Body of pancreas (tissue), 4 donors: ENCODE results near the gene SPRED1. TPM values are rescaled to one million over a fixed set of nuclear protein-coding genes. Genes with fewer than 3 reads are reported as not detected.

Experiments
- ATAC-seq: fragments of 150-250 bp; one replicate; pipeline ENCODE4 v1.9.1; 2016
- DNase-seq, 4 donors: peaks; one replicate each; pipeline ENCODE4 v3.0.0-alpha.2; 2019
- H3K27ac ChIP-seq, 4 donors: fragments of 200-600 bp; sonication (generic); 1 replicate in 3 of 4; 2 replicates in 1 of 4; pipeline versions ENCODE4 v1.5.1 to v1.6.1; 2016 to 2019; ENCODE audit warnings: mild to moderate bottlenecking in 1 of 4, mixed read lengths in 1 of 4, moderate library complexity in 1 of 4
- H3K27me3 ChIP-seq, 2 donors: fragments of 200-600 bp; sonication (generic); one replicate each; pipeline ENCODE4 v1.6.0; 2016; ENCODE audit warnings: mild to moderate bottlenecking in 1 of 2
- H3K36me3 ChIP-seq, 2 donors: fragments of 200-600 bp; sonication (generic); replicated peaks in 1 of 2; 2 replicates each; pipeline ENCODE4 v1.5.1; 2016; ENCODE audit warnings: low read depth in 2 of 2; ENCODE audit not compliant: insufficient read depth in 1 of 2
- H3K4me1 ChIP-seq: fragments of 200-600 bp; sonication (generic); one replicate; pipeline ENCODE4 v1.6.0; 2016
- H3K4me3 ChIP-seq, 2 donors: fragments of 200-600 bp; sonication (generic); 1 replicate in 1 of 2; 2 replicates in 1 of 2; pipeline ENCODE4 v1.5.1; 2016 to 2019
- H3K9me3 ChIP-seq, 3 donors: fragments of 200-600 bp; sonication (generic); 1 replicate in 2 of 3; 2 replicates in 1 of 3; pipeline ENCODE4 v1.5.1; 2016
- CTCF ChIP-seq, 7 experiments: fragments of 450-650 bp in 4 of 7; fragments of 200-600 bp in 3 of 7; sonication (generic) in 3 of 7; IDR thresholded peaks; one replicate each; pipeline ENCODE4 v1.5.1; 2016 to 2019; ENCODE audit warnings: antibody characterized with exemption in 7 of 7
- POLR2A ChIP-seq, 3 donors: fragments of 450-650 bp; IDR thresholded peaks; one replicate each; pipeline ENCODE4 v1.6.1; 2016; ENCODE audit warnings: antibody characterized with exemption in 3 of 3, mild to moderate bottlenecking in 2 of 3
- WGBS, 2 donors: methylation state at CpG; one replicate each; pipeline ENCODE4 v1.1.5; 2017; 5-methylcytosine and 5-hydroxymethylcytosine counted together
- intact Hi-C: fragments of 100-400 bp; cut with DNase I; formaldehyde crosslinking; loops from one replicate; pipeline ENCODE4 v1.15.1; 2023
- total RNA-seq, 2 donors: library from RNA; depleted of rRNA; stranded (reverse); fragments of >200 nt; gene quantifications; one replicate each; pipeline ENCODE4 v1.1.0, GENCODE V29; 2016

SPRED1 gene
- total RNA-seq, 2 donors from 2014 or later, result 11.7 to 12.9 TPM

DNA sequence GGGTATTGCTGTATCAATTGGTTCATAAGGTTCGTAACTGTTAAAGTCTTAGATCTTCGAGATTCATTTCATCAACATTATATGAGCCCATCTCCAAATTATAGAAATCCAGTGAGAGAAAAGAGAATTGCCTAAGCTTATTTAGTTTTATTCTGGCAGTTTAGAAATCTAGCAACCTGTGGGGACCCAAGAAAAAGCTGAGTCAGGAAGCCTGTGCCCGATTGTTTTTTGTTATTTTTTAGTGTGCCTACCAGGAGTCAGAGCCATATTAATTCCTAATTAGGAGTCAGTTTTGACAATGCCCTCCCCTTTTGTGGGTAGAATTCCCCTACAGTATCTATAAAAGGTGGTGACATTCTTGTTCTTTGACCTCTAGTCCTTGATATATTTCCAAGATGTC lies 59.6 kb downstream of the SPRED1 start:
- intact Hi-C loops, result no loop called here
- Histone ChIP-seq H3K9me3 (no peaks in the 10 kb centered on the region), H3K27me3 (no peaks in the 10 kb centered on the region), H3K4me3 (no peak overlapping the region), H3K4me1 (no peaks in the 10 kb centered on the region), H3K27ac (no peak overlapping the region), H3K36me3 (no peaks in the 10 kb centered on the region)
- ATAC-seq (no peak), DNase-seq (no peak)
- no peak for TF ChIP-seq POLR2A (IDR thresholded peaks at IDR 0.05)
- TF ChIP-seq CTCF (IDR thresholded peaks at IDR 0.05), result no peak
- 76 to 79% methylated on average over 3 of the region's 3 CpGs for WGBS, 2 donors

DNA sequence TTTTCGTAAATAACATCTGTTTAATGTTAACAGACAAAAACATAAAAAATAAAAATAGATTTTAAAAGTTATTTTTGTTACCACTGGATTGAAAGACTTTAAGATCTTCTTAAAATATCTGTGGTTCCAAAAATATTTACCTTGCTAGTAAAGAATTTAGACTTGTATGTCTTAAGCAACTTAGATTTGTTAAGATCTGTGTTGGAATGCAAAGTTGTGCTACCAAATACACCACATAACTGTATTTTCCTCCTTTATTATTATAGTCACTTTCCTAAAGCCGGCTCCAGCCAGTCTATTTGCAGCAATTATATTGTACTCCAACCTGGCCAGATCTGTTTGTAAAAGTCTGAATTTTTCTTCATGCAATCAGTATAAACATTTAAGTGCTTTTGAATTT lies 63.7 kb downstream of the SPRED1 start:
- ATAC-seq, result no peak
- no peak for TF ChIP-seq CTCF (IDR thresholded peaks at IDR 0.05)
- no peak for TF ChIP-seq POLR2A (IDR thresholded peaks at IDR 0.05)
- DNase-seq, result no peak
- Histone ChIP-seq H3K27ac (no peak overlapping the region), H3K9me3 (no peaks in the 10 kb centered on the region), H3K27me3 (no peaks in the 10 kb centered on the region), H3K4me3 (no peak overlapping the region), H3K4me1 (no peaks in the 10 kb centered on the region), H3K36me3 (no peaks in the 10 kb centered on the region)
- intact Hi-C loops, result no loop called here
- 70 to 75% methylated on average over 2 of the region's 2 CpGs for WGBS, 2 donors

DNA sequence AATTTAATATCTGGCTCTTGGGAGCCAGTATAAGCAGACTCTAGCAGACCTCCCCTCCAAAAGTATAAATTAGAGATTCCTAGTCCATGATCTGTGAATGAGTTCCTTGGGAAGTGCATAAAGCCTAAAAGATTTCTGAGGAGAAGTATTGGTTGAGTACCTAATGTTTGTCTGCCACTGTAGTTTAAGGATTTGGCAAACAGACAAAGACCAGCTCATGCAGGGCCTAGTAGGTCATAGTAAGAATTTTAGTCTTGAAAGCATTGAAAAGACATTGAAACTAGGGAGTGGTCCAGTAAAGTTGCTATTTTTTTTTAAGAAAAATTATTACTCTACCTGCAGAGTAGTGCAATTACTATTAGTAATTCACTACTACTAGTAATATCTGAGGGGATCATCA lies 67.5 kb downstream of the SPRED1 start:
- no peak for TF ChIP-seq POLR2A (IDR thresholded peaks at IDR 0.05)
- TF ChIP-seq CTCF (IDR thresholded peaks at IDR 0.05), result no peak

DNA sequence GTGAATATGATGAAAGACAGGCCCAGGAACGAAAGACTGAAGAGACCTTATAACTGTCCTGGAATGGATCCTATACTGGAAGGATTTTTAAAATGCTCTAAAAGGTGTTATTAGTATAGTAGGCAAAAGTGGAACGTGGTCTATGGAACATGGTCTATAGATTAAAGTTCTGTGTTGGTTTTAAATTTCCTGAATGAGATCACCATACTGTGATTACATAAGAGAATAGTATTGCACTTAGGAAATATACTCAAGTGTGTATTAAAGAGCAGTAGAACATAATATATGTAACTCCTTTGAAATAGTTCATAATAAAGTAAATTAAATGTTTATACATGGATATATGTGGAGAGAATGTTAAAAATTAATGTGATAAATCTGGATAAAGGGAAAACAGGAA lies 68.2 kb downstream of the SPRED1 start:
- intact Hi-C loops, result no loop called here
- ATAC-seq (no peak), DNase-seq (no peak)
- TF ChIP-seq POLR2A (IDR thresholded peaks at IDR 0.05) (no peak), CTCF (IDR thresholded peaks at IDR 0.05) (no peak)
- Histone ChIP-seq H3K9me3 (no peaks in the 10 kb centered on the region), H3K4me3 (no peak overlapping the region), H3K4me1 (no peaks in the 10 kb centered on the region), H3K27me3 (no peaks in the 10 kb centered on the region), H3K36me3 (no peaks in the 10 kb centered on the region), H3K27ac (no peak overlapping the region)
- WGBS, 2 donors, result 67 to 75% methylated on average over 2 of the region's 2 CpGs

More for the DNA sequence above, 67.5 kb downstream of the SPRED1 start:
- intact Hi-C loops, result no loop called here
- H3K27ac ChIP-seq, result no peak overlapping the region
- H3K36me3 ChIP-seq, result no peaks in the 10 kb centered on the region
- no peaks in the 10 kb centered on the region for H3K27me3 ChIP-seq
- H3K4me3 ChIP-seq, result no peak overlapping the region
- H3K4me1 ChIP-seq, result no peaks in the 10 kb centered on the region
- no peaks in the 10 kb centered on the region for H3K9me3 ChIP-seq
- DNase-seq (no peak), ATAC-seq (no peak)

DNA sequence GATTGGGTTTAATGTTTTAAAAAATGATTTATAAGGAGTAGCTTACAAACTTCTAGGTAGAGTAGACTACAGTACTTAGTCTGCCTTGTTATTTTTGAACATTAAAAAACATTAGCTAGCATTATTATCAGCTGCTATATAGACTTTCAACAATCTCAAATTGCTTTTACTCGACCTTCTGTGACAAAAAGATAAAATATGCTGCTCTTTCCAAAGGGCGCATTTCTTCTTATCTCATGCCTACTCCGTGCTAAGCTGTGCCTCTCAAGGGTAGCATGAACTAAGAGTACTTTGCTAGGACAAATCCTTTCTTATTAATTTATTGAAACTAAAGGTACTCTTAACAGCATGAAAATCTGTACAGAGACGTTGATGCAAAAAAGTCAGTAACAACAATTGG lies 71.3 kb downstream of the SPRED1 start:
- Histone ChIP-seq H3K4me1 (no peaks in the 10 kb centered on the region), H3K9me3 (no peaks in the 10 kb centered on the region), H3K27me3 (no peaks in the 10 kb centered on the region), H3K4me3 (no peak overlapping the region), H3K36me3 (no peaks in the 10 kb centered on the region), H3K27ac (no peak overlapping the region)
- DNase-seq (no peak), ATAC-seq (no peak)
- TF ChIP-seq POLR2A (IDR thresholded peaks at IDR 0.05), result no peak
- no peak for TF ChIP-seq CTCF (IDR thresholded peaks at IDR 0.05)
- intact Hi-C loops, result no loop called here
- WGBS, 2 donors, result 45 to 56% methylated on average over 4 of the region's 4 CpGs
